ENCODE measurements around the gene SLCO2A1. TPM values are rescaled to one million over a fixed set of nuclear protein-coding genes. Genes with fewer than 3 reads are reported as not detected.

SLCO2A1 gene
- polyA plus RNA-seq, 12 donors: 1.0 to 25.6 (median 1.6) TPM; not detected in 2

DNA sequence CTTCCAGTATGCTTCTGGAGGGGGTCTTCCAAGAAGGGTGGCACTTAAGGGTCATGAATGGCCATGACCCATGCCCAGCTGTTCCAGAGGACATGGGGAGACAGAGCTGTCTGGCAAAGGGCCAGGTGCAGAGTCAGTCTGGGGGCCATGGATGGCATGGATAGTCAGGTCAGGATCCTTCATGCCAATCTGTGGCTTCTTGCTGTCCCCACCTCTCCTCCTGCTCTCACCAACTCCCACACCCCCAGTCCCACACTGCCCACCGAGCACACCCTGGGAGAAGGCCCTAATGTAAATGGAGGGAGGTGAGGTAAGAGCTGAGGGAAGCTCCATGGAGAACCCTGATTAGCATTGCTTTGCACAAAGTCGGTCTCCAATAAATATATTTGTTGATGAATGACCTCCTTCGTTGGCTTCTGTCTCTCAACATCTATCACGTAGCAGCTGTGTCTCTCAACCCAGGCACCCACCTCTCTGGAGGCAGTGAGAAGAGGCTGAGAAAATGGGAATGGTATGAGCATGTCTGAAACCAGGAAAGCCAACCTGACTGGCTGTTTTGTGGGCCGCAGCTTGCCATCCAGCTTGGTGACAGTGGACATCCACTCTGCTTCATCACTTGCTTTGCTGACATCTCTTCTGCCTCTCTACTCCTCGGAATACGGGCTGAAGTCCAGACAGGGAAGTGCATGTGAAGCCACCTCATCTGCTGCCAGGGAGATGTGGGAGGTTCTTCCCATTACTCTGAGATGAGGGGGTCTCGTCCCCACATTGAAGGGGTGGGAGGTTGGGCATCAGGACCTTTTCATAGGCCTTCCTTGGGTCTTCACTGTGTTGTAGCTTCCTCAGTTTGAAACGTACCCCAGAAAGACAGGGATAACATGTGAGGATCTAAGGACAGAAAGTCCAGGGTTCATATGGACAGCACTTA lies 96.4 kb downstream of the SLCO2A1 start:
- DNase-seq: no peak

DNA sequence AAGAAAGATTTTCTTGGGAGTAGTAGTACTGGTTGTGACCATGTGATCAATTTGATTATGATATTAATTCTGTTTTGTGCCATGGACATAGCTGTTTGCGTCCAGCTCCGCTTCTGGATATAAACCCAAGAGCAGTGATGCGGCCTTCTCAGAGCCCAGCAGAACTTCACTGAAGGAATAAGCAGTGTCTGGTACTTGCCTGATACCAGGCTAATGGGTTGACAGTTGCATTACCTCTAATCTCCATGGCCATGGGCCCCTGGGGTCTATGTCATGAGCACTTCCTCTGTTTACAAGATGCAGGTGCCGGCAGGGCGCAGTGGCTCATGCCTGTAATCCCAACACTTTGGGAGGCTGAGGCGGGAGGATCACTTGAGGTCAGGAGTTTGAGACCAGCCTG lies 97.7 kb downstream of the SLCO2A1 start:
- DNase-seq: no peak

DNA sequence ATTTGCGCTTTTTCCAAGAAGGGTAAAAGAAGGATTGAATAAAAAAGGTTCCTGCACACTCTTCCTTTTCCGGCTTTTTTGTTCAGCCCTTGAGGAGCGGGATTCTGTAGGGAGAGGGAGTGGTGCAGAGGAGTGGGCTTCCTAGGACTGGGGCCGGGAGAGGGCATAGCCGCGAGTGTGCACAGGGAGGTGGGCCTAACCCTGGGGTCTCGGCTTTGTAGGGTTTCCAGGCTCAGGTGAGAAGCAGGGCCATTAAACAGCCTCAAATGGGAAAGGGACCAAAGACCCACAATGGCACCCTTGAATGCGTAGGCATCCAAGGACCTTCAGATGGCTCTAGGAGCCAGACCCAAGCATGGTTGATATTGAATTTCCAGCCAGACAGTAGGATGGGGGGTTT lies 98.6 kb downstream of the SLCO2A1 start:
- no peak for DNase-seq

DNA sequence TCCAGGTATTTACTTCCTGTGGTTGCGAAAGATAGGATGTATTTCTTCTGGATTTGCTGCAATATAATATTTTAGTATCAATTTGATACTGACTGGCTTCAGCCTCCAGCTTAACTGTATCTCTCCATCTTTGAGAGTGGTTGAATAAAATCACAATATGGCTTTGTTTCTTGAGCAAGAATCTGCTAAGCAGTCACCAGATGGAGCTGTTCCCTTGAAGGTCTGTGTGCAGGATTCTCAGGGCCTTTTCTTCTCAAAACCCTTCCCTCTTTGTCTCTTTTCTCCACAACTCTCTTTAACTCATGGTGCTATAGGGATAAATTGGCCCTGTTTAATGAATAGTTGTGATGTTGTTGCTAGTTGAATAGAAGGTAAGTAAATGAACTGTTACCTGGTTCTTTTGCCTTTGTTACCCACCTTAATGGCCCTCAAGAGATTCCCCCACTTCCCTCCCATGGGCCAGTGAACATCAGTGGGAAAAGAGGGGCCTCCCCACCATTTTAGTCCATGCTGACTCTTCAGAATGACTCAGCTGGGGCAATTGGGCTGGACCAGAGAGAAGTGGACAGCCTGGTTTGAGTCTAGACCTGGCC lies 99.3 kb downstream of the SLCO2A1 start:
- peak; percentile 64 for DNase-seq

DNA sequence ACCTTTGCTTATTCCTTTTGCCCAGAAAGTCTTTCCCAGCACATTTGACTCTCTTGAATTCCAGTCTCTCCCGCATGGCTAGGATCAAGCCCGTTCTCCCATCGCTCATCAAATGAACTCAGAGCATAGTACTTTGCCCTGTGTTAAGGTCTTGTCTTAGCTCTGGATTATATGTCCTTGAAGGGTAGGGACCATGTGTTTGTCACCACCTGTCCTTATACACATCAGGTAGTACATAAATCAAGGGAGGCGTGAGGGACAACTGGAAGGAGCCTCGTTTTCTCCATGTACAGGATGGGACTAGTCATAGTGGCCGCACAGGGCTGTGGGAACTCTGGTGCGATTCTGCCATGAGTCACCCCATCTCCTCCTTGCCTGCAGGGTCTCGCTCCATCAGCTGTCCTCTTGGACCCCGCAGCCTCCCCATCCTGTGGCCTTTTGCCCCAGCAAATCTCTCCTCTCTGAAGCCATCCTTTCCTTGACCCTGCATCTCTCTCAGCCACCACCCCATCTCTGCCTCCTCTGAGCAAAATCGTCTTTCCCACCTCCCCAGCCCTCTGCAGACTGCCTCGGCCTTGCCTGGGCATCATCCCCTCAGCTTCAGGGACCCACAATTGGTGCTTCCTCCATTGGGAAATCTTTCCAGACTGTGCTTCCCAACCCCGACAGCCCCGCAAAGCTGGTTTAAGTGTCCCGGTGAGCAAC lies 100.7 kb downstream of the SLCO2A1 start:
- no peak for DNase-seq

DNA sequence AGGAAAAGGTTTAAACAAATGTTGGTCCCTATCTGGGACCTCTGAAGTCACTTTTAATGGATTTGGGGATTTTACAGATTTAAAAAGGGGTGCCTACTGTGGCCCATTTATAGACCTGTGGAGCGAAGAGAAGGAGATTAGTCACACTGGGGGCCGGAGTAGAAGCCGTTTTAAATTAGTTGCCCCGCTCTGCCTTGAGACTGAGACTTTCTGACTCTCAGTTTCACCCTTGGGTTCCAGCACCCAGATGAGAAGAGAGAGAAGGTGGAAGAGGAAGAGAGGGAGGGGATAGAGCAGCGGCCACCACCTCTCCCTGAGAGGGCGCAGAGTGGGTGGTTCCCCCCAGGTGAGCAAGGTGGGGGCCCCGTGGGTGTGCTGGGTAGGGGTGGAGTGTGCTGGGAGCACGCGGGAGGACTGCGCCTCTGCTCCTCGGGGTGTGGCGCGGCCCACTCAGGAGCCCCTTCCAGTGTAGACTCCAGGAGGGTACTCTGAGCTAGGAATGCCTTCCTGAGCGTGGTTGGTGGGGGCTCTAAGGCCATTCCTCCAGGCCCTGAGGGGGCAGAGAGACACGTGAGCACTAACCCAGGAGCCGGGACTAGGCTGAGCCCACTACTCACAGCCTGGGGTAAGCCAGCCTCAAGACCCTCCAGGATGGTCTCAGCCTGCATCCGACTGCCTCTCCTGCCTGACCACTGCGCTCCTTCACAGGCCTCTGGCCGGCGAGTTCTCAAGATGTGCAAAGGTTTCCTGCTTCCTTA lies 101.4 kb downstream of the SLCO2A1 start:
- no peak for DNase-seq

DNA sequence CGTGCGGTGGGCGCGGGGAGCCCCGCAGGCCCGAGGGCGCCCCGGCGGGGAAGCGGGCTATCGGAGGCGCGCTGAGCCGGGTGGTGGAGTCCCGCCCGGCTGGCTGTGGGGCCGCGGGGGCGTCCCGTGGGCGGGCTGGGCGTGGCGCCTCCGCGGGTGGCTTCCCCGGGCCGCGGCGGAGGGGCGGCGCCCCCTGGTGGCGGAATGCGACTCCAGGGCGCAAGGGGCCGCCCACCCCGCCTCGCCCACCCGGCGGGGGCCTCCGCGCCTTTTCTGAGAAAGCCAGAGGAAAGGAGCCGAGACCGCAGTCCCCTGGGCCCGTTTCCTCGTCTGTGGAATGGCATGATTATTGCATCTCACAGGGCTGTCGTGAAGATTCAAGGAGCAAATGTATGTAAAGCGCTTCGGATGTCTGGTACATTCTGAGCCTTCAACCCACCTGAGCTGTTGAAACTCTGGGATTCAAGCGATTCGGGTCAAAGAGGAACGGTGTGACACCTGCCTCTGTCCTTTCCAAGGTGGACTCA lies 102.1 kb downstream of the SLCO2A1 start:
- DNase-seq: peak; percentile 45

DNA sequence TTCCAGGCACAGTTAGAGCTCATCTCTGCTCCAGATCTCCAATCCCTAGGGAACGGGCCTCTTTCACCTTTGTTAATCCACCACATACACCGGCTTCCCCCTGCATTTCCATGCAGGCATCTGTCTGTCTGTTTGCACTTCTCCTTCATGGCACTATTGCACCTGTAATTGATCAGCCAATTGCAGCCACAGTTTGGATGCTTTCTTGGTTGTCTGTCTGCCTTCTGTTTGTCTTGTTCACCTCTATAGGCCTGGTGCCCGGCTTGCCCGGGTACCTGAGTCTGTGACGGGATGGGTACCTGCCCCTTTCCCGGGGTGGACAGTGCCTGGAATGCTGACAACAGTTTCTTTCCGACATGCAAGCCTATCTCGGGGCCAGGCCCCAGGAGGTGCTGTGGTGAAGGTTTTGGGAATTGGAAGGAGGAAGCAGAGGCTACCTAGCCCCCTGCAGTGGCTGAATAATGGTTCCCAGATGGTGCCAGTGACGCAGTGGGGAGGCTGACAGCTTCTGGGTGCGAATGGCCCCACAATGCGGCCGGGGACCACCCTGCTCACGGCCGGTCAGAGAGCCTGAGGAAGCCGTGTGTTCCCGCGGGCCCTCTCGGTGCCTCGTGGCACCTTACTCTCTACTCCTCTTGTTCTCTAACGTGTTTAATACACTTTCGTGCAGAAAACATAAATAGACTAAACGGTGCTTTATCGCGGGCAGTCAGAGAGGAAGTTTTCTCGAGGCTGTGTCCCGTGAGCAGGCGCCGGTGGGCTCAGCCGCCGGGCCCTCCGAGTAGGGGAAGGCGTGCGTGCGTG lies 102.8 kb downstream of the SLCO2A1 start:
- no peak for DNase-seq

DNA sequence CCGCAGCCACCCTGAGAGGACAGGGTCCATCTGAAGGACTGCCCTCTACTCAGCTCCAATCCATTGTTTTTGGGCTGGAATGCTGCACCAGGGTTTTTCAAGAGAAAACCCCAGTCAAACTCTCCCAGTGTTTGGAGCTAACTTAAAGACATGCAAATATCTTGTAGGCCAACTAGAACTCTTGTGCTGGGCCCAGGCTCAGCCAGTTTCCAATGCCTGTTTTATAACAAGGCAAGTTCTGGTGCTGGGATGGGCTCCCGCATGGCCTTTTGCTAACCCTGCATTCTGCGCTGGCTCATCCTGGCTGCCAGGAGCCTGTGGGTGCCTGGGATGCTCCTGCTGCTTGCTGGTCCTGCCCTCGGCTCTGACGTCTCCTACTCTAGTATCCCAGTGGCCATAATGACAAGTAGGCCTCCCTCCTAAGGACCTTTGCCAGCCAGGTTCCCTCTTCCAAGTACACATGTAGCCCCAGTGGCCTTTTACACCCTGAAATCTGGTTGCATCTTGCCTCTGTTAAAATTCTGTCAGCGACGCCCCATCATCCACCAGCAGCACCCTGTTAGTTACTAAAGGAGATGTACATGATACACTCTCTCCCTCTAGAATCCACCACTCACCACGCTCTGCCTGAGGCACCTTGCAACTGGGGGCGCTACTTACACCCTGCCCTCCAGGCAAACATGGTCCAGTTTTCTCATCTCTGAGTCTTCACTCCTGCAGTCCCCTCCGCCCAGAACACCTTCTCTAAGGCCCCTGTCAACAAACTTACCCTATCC lies 103.6 kb downstream of the SLCO2A1 start:
- DNase-seq: no peak

DNA sequence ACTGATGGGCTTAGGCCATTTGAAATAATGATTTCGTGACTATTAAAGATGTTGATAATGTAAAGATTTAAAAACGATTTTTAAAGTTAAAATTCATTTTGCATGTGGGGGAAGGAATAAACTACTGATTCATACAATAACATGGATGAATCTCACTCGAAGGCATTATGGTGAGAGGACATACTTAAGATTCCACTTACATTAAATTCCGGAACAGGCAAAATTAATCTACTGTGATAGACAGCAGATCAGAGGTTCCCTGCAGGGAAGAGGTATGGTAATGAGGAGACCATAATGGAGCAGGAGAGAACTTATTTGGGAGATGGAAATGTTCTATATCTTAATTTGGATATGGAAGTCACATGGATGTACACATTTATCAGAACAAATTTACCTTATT lies 105.7 kb downstream of the SLCO2A1 start:
- DNase-seq: no peak

DNA sequence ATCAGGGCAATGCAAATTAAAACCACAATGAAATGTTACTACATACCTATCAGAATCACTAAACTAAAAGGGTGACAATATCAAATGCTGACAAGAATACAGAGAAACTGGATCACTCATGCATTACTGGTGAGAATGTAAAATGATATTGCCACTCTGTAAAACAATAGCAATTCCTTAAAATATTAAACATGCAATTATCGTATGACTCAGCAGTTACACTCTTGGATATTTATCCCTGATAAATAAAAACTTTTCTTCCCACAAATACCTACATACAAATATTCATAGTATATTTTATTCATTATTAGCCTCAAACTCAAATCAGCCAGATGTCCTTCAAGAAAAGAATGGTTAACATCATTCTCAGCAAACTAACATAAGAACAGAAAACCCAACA lies 108.1 kb downstream of the SLCO2A1 start:
- no peak for DNase-seq

DNA sequence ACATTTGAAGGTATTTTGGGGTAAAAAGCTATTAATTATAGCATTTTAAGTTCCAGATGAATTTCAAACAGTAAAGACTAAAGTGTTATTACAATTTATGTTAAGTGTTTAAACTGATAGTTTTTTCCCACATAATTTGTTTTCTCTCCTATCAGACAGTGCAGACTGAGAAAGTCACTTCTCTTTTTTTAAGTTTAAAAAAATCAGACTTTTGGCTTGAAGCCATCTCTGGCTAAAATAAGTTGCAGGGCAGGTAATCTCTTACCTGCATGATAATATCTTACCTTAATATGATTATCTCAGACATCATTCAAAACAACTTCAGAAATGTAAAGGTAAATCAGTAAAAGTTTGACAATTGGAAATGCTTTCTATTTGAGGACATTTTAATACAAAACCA lies 112.6 kb downstream of the SLCO2A1 start:
- no peak for DNase-seq

DNA sequence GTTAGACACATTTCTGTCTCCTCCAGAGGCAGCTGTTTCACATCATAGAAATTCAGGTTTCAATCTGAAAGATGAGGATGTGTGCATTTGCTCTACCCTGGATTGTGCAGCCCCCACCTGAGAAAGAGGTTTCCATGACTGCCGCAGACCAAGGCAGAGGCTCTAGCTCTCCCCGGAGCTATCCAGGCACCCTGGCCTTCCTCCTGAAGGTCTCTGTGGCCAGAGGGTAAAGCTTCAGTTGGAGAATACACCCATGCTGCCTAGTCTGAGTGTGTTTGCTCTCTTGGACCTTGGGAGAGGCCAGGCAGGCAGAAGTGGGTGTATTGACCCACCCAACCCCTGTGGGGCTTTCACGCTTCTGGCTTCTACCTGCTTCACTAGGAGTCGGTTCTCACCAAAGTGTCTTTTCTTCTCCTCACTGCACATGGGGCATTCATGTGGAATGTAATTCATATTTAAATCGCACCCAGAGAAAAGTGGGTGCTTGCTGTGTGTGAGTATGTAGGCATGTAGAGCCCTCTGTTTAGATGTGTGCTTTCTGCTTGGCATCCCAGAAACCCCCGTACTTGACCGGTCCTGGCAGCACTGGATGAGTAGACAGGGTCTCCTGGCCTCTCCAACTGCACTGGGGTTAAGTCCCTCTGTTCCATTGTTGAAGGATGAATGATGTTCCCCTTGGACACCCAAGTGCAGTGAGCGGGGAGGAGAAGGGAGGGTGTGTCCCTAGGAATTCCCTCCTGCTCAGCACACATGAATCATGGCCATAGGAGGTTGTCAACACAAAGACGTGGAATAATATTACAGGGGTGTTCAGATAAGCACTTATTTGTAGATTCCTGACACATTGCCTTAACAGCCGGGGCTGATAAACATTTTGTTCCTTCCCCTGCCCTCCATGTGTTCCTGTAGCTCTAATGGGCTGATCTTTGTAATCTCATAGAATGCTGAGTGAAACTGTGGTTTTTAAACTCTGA lies 113.8 kb downstream of the SLCO2A1 start:
- no peak for DNase-seq

DNA sequence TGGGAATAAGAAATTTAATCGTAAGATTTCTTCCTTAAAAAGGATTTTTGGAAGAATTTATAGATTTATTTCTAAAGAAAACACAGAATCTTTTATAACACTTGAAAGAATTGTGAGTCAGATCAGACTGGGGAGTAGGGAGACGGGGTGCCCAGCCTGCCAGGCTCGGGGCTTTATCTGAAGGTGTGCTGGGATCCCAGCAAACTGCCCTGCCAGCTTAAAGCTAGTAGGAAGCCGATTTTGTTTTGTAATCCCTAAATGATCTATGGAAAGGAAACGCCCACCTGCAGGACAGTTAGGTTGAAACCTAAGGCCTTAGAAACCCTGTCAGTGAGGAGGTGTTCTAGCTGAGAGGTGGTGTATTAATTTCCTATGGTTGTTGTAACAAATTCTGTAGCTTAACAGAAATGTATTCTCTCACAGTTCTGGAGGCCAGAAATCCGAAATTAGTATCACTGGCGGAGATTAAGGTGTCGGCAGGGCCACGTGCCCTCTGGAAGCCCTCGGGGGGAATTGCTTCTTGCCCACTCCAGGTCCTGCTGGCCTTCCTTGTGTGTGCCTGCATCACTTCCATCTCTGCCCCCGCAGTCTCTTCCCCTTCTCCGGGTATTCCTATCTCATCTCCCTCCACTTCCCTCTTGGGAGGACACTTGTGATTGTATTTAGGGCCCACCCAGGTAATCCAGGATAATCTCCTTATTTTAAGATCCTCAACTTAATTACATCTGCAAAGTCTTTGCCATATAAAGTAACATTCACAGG lies 114.7 kb downstream of the SLCO2A1 start:
- no peak for DNase-seq

DNA sequence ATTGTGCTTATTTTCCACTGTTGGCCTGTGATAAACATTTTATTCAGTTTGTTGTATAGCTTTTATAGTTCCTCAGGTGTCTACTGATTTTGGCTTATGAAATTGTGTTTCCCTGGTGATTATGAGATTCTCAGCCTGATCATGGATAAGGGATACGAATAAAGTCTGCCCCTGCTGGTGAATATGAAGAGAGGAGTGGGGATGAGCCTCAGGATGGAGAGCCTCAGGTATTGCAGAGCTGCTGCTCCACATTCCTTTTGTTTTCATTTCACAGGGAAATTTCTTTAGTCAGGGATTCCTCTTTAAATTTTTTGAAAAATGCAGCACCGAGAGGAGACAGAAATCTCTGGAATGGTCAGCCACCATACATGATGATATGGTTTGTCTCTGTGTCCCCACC lies 119.3 kb downstream of the SLCO2A1 start:
- no peak for DNase-seq

DNA sequence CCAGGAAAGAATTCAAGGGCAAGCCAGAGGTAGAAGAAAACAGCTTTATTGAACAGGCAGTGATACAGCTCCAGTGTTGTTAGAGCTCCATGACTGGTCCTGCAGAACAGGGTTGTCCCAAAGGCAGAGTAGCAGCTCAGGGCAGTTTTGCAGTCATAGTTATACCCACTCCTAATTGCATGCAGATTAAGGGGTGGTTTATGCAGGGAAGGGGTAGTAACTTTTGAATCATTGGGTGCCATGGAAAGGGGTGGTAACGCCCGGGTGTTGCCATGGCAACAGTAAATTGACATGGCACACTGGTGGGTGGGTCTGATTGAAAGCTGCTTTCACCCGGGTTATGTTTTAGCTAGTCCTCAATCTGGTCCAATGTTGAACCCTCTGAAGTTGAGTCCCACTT lies 124.3 kb downstream of the SLCO2A1 start:
- no peak for DNase-seq

DNA sequence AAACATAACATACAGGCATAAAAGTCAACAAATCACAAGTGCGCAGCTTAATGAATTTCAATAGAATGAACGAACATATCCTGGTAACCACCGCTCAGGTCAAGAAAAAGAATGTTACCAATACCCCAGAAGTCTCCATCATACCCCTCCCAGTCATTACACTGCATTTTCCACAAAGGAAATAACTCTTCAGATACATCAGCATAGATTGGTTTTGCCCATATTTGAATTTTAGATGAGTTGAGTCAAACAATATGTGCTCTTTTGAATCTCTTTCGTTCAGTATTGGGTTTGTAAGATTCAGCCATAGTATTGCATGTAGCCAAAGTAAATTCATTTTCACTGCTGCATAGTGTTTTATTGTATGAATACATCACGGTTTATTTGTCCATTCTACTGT lies 127.9 kb downstream of the SLCO2A1 start:
- no peak for DNase-seq

DNA sequence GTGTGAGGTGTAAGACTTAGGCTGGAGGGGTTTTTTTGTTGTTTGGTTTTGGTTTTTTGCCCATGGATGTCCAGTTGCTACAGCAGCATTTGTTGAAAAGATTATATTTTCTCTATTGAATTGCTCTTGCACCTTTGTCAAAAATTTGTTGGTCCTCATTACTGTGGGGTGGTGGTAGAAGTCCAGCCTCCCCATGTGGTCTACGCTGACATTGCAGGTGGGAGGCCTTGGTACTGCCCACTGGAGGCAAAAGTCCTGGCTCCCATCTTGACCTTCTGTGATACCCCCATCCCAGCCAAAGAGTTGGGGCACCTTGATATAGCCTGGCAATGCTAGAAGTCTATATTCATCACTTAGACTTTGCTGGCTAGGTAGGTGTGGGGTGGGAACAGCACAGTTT lies 128.6 kb downstream of the SLCO2A1 start:
- no peak for DNase-seq

Measured in muscle of arm (tissue), 12 donors.